ENCODE data around the gene CD300A. TPM values are rescaled to one million over a fixed set of nuclear protein-coding genes. Genes with fewer than 3 reads are reported as not detected.

Gene CD300A
- total RNA-seq, 2 donors from 2014 or later: 2.0 to 3.1 TPM

GRCh38 chr17:74528491-74529199 lies 62.2 kb downstream of the CD300A start:
- 51 to 67% methylated on average over 8 of the region's 8 CpGs for WGBS, 2 donors
- intact Hi-C loops (cut with DNase I): no loop called here
- H3K4me1 ChIP-seq: no peaks in the 10 kb centered on the region
- peak in 2 of 4 donors; percentile 9 to 81 for DNase-seq
- H3K4me3 ChIP-seq: no peak overlapping the region
- H3K9me3 ChIP-seq: no peaks in the 10 kb centered on the region
- ATAC-seq: no peak
- TF ChIP-seq POLR2A (IDR thresholded peaks at IDR 0.05): no peak
- TF ChIP-seq CTCF (IDR thresholded peaks at IDR 0.05): no peak
- no peaks in the 10 kb centered on the region for H3K27me3 ChIP-seq
- H3K36me3 ChIP-seq (replicated peaks in 1 of 2; ENCODE audit: insufficient read depth in 1 of 2, low read depth in 2 of 2): no peaks in the 10 kb centered on the region
- H3K27ac ChIP-seq: peak overlapping the region in 1 of 4 donors; percentile 25

- 42 to 69% methylated on average over 4 to 5 of the region's 5 CpGs for WGBS, 2 donors
- TF ChIP-seq CTCF (IDR thresholded peaks at IDR 0.05): no peak
- no peak for TF ChIP-seq POLR2A (IDR thresholded peaks at IDR 0.05)
Measured at GRCh38 chr17:74529243-74529642, 62.8 kb downstream of the CD300A start.

GRCh38 chr17:74530831-74531150 lies 64.4 kb downstream of the CD300A start:
- H3K36me3 ChIP-seq (replicated peaks in 1 of 2; ENCODE audit: insufficient read depth in 1 of 2, low read depth in 2 of 2): no peaks in the 10 kb centered on the region
- DNase-seq (no peak), ATAC-seq (no peak)
- no peaks in the 10 kb centered on the region for H3K27me3 ChIP-seq
- intact Hi-C loops (cut with DNase I): no loop called here
- no peaks in the 10 kb centered on the region for H3K9me3 ChIP-seq
- TF ChIP-seq POLR2A (IDR thresholded peaks at IDR 0.05) (no peak), CTCF (IDR thresholded peaks at IDR 0.05) (no peak)
- WGBS, 2 donors: 51 to 52% methylated on average over 5 of the region's 5 CpGs
- H3K27ac ChIP-seq: no peak overlapping the region
- H3K4me3 ChIP-seq: no peak overlapping the region
- no peaks in the 10 kb centered on the region for H3K4me1 ChIP-seq

More at GRCh38 chr17:74529243-74529642, 62.8 kb downstream of the CD300A start:
- DNase-seq (no peak), ATAC-seq (no peak)
- H3K4me1 ChIP-seq: no peaks in the 10 kb centered on the region
- H3K4me3 ChIP-seq: no peak overlapping the region
- intact Hi-C loops (cut with DNase I): no loop called here
- H3K36me3 ChIP-seq (replicated peaks in 1 of 2; ENCODE audit: insufficient read depth in 1 of 2, low read depth in 2 of 2): no peaks in the 10 kb centered on the region
- H3K9me3 ChIP-seq: no peaks in the 10 kb centered on the region
- no peaks in the 10 kb centered on the region for H3K27me3 ChIP-seq
- H3K27ac ChIP-seq: no peak overlapping the region

- Histone ChIP-seq H3K4me1 (no peaks in the 10 kb centered on the region), H3K27me3 (no peaks in the 10 kb centered on the region), H3K4me3 (no peak within 1 kb of the TSS), H3K36me3 (replicated peaks in 1 of 2; ENCODE audit: insufficient read depth in 1 of 2, low read depth in 2 of 2) (no peaks in the 10 kb centered on the region), H3K9me3 (no peaks in the 10 kb centered on the region), H3K27ac (peak within 1 kb of the TSS in 1 of 4 donors; percentile 12)
- WGBS, 2 donors: 41 to 54% methylated on average over 10 of the region's 10 CpGs
- ATAC-seq: no peak
- intact Hi-C loops (cut with DNase I): no loop called here
- peak in 2 of 4 donors; percentile 6 to 19 for DNase-seq
- TF ChIP-seq POLR2A (IDR thresholded peaks at IDR 0.05): no peak
- no peak for TF ChIP-seq CTCF (IDR thresholded peaks at IDR 0.05)
Measured at GRCh38 chr17:74531231-74531761, 64.9 kb downstream of the CD300A start, which contains the start of gene CD300LB. TSS of gene CD300LB (minus strand) at chr17:74531475. CDS start at chr17:74531350, 125 bp downstream.

All from body of pancreas (tissue), 4 donors.